CD4-positive, CD25-positive, alpha-beta regulatory T cell (primary cell): ENCODE results near the gene NAP1L4. TPM values are rescaled to one million over a fixed set of nuclear protein-coding genes. Genes with fewer than 3 reads are reported as not detected.

Experiments used
- polyA plus RNA-seq, 4 donors: library from polyadenylated mRNA; unstranded; fragments of 300-500 nt; fragmentation: Illumina TruSeq; gene quantifications; one replicate each; pipeline ENCODE4 v1.2.3, GENCODE V29; 2021
- total RNA-seq: library from RNA; stranded (reverse); gene quantifications from one replicate; pipeline ENCODE4 v1.2.3, GENCODE V29; 2022

NAP1L4 gene
- total and polyA plus RNA-seq, 5 donors from 2014 or later: 210 to 351 (median 228) TPM

Other genes starting within 250 kb of the NAP1L4 start
- 4.1 TPM for gene CDKN1C, start 106.6 kb downstream of the NAP1L4 start, total RNA-seq
- gene CDKN1C, start 106.6 kb downstream of the NAP1L4 start, polyA plus RNA-seq: 1 to 10 TPM; 1.1 to 1.3 (median 1.2) TPM
- 1.3 TPM for gene PHLDA2, start 62.9 kb downstream of the NAP1L4 start, total RNA-seq
- gene PHLDA2, start 62.9 kb downstream of the NAP1L4 start, polyA plus RNA-seq: 1 to 10 TPM; 1.1 to 3.4 (median 1.4) TPM
- 58.0 TPM for gene CARS1, start 65.1 kb upstream of the NAP1L4 start, total RNA-seq
- 10 to 100 TPM; 39.6 to 49.3 (median 42.5) TPM for gene CARS1, start 65.1 kb upstream of the NAP1L4 start, polyA plus RNA-seq
- gene OSBPL5, start 173.0 kb upstream of the NAP1L4 start, total RNA-seq: 2.2 TPM
- gene OSBPL5, start 173.0 kb upstream of the NAP1L4 start, polyA plus RNA-seq: under 1 TPM in 2 of 4 donors, not detected in 2; 0.22 to 0.23 TPM
- not detected for gene MRGPRG, start 226.5 kb upstream of the NAP1L4 start, total RNA-seq
- gene MRGPRG, start 226.5 kb upstream of the NAP1L4 start, polyA plus RNA-seq: not detected
- not detected for gene MRGPRE, start 240.1 kb upstream of the NAP1L4 start, total RNA-seq
- gene MRGPRE, start 240.1 kb upstream of the NAP1L4 start, polyA plus RNA-seq: not detected